ENCODE measurements around the gene CIB2. TPM values are rescaled to one million over a fixed set of nuclear protein-coding genes. Genes with fewer than 3 reads are reported as not detected.

CIB2 gene
- total RNA-seq, 1 experiment from 2014 or later, result 17.3 TPM

DNA sequence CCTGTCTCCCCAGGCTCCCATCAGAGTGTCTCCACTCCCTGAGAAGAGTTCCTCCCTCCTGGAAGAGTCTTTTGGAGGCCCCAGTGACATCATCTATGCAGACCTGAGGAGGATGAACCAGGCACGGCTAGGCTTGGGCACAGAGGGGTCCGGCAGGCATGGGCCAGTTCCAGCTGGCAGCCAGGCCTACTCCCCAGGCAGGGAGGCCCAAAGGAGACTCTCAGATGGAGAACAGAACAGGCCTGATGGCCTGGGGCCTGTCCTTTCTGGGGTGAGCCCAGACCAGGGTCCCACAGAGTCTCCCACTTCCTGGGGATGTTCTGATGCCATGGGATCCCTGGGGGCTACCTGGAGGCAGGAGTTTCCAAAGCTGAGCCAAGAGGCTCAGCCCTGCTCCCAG lies 30.4 kb downstream of the CIB2 start (continued):
- TF ChIP-seq, protein P1, sequence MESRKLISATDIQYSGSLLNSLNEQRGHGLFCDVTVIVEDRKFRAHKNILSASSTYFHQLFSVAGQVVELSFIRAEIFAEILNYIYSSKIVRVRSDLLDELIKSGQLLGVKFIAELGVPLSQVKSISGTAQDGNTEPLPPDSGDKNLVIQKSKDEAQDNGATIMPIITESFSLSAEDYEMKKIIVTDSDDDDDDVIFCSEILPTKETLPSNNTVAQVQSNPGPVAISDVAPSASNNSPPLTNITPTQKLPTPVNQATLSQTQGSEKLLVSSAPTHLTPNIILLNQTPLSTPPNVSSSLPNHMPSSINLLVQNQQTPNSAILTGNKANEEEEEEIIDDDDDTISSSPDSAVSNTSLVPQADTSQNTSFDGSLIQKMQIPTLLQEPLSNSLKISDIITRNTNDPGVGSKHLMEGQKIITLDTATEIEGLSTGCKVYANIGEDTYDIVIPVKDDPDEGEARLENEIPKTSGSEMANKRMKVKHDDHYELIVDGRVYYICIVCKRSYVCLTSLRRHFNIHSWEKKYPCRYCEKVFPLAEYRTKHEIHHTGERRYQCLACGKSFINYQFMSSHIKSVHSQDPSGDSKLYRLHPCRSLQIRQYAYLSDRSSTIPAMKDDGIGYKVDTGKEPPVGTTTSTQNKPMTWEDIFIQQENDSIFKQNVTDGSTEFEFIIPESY (IDR thresholded peaks at IDR 0.05; ENCODE audit: extremely low read depth, insufficient replicate concordance, low read length), result no peak
- TF ChIP-seq, protein P2, sequence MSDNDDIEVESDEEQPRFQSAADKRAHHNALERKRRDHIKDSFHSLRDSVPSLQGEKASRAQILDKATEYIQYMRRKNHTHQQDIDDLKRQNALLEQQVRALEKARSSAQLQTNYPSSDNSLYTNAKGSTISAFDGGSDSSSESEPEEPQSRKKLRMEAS (IDR thresholded peaks at IDR 0.05), result no peak
- no peak for TF ChIP-seq FOSL1 (IDR thresholded peaks at IDR 0.05; ENCODE audit: low read depth)

DNA sequence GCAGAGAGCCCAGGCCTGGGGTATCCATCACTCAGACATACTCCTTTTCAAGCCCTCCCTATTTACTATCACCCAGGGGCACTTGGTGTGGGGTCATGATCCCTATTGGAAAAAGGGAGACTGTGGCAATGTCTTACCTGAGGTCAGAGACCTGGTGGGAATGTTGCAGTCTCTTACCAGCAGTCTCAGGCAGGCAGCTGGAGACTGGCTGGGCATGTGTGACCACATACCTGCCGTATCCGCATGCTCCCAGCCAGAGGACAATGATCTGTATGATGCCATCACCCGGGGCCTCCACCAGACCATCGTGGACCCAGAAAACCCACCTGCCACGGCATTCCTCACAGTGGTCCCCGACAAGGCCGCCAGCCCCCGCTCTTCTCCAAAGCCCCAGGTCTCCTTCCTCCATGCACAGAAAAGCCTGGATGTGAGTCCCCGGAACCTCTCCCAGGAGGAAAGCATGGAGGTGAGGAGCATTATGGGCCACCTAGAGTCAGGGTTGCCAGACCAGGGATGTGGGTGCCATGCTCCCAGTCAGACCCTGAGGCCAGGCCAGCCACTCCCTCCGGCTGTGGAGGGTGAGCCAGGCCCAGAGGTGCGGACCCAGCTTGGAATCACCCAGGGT lies 33.0 kb downstream of the CIB2 start:
- Histone ChIP-seq H3K79me2 (ENCODE audit: insufficient read depth, low read length) (no peaks in the 10 kb centered on the region), H3K4me2 (ENCODE audit: low read length) (no peak overlapping the region), H2AFZ (ENCODE audit: low read depth, low read length, poor library complexity, severe bottlenecking) (no peak overlapping the region), H3K9ac (ENCODE audit: low read length) (no peak overlapping the region), H3K4me3 (replicated peaks in 1 of 2; ENCODE audit: low read depth in 1 of 2, low read length in 2 of 2) (no peak overlapping the region), H3K4me1 (ENCODE audit: control insufficient read depth in 1 of 2, insufficient read depth in 2 of 2, low read length in 2 of 2) (no peaks in the 10 kb centered on the region), H3K9me3 (ENCODE audit: control insufficient read depth in 1 of 2, insufficient read depth in 1 of 2, low read depth in 1 of 2, low read length in 2 of 2) (no peaks in the 10 kb centered on the region), H3K27ac (ENCODE audit: low read depth, low read length) (no peak overlapping the region), H3K27me3 (ENCODE audit: insufficient read depth, low read length) (no peaks in the 10 kb centered on the region), H4K20me1 (ENCODE audit: insufficient read depth) (no peaks in the 10 kb centered on the region), H3K36me3 (ENCODE audit: control insufficient read depth in 1 of 2, insufficient read depth in 2 of 2, low read length in 2 of 2) (no peaks in the 10 kb centered on the region), H3K9me2 (ENCODE audit: insufficient read depth) (no peaks in the 10 kb centered on the region)
- intact Hi-C loops (cut with micrococcal nuclease), result no loop called here
- no TSS peak for BruUV-seq (replicated peaks)
- no peak for TF ChIP-seq EZH2 (IDR thresholded peaks at IDR 0.05)
- TF ChIP-seq POLR2AphosphoS5 (IDR thresholded peaks at IDR 0.05; ENCODE audit: low read depth, low read length), result no peak
- no peak for TF ChIP-seq JUND (IDR thresholded peaks at IDR 0.05)
- TF ChIP-seq, protein P3, sequence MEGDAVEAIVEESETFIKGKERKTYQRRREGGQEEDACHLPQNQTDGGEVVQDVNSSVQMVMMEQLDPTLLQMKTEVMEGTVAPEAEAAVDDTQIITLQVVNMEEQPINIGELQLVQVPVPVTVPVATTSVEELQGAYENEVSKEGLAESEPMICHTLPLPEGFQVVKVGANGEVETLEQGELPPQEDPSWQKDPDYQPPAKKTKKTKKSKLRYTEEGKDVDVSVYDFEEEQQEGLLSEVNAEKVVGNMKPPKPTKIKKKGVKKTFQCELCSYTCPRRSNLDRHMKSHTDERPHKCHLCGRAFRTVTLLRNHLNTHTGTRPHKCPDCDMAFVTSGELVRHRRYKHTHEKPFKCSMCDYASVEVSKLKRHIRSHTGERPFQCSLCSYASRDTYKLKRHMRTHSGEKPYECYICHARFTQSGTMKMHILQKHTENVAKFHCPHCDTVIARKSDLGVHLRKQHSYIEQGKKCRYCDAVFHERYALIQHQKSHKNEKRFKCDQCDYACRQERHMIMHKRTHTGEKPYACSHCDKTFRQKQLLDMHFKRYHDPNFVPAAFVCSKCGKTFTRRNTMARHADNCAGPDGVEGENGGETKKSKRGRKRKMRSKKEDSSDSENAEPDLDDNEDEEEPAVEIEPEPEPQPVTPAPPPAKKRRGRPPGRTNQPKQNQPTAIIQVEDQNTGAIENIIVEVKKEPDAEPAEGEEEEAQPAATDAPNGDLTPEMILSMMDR (IDR thresholded peaks at IDR 0.05 in 2 of 3, conservative IDR thresholded peaks at IDR 0.05 in 1 of 3; ENCODE audit: borderline replicate concordance in 1 of 3, insufficient read depth in 1 of 3, low read depth in 2 of 3, low read length in 2 of 3), result no peak
- no peak for TF ChIP-seq CEBPB (IDR thresholded peaks at IDR 0.05; ENCODE audit: low read depth)
- no peak for TF ChIP-seq EGR1 (IDR thresholded peaks at IDR 0.05; ENCODE audit: low read depth)
- no peak for DNase-seq (ENCODE audit: low read depth, low spot score)
- no peak for ATAC-seq
- RAD21 ChIA-PET (ENCODE audit: low non-redundant PET in 1 of 2, low total read pairs in 2 of 2, uncharacterized antibody in 2 of 2, unreplicated experiment in 2 of 2), result no interaction called here
- POLR2A ChIA-PET, result no interaction called here
- CTCF ChIA-PET, result interaction anchor here (1.4 kb wide), 1 partner anchor 10 kb away, joined by 4 read pairs; no protein-coding TSS in a partner anchor

Data from HCT116 (cell line).